HG03064 (cell line): ENCODE measurements around the gene GSPT1.

ENCODE experiments used
- ATAC-seq: cut with Tn5 transposase; IDR thresholded peaks from one replicate; pipeline ENCODE4 v1.9.1; 2021; ENCODE audit warnings: low read depth; ENCODE audit not compliant: unreplicated experiment

Gene GSPT1

GRCh38 chr16:11914210-11915113 is 1.3 kb downstream of the GSPT1 start:
- peak; percentile 2 for ATAC-seq

DNA sequence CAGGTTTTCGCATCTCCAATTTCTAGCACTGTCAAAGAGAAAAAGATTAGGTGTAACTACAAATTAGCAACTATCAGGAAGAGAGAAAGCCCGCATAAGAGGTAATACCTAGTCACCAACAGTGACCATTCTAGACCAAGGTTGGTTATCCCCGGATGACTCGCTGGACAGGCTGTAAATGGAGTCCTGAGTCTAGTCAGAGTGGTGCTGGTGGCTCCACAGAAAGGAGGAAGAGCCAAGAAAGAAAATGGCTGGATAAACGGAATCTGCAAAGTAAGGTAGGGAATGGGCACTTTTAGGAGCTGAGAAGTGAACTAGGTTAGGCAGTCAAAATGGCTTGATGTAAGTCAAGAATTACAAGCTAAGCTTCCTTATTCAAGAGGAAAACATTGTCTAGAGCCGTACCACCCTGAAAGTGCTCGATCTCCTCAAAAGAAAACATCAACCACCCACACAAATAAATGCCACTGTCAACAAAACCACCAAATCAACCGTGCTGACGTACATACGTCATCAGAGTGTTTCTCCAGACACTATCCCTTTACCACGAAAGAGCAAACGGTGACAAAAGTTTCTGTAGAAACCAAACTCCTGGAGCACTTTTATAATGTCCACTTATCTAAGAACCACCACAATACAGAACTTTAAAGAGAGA is 2.2 kb downstream of the GSPT1 start:
- ATAC-seq = no peak

DNA sequence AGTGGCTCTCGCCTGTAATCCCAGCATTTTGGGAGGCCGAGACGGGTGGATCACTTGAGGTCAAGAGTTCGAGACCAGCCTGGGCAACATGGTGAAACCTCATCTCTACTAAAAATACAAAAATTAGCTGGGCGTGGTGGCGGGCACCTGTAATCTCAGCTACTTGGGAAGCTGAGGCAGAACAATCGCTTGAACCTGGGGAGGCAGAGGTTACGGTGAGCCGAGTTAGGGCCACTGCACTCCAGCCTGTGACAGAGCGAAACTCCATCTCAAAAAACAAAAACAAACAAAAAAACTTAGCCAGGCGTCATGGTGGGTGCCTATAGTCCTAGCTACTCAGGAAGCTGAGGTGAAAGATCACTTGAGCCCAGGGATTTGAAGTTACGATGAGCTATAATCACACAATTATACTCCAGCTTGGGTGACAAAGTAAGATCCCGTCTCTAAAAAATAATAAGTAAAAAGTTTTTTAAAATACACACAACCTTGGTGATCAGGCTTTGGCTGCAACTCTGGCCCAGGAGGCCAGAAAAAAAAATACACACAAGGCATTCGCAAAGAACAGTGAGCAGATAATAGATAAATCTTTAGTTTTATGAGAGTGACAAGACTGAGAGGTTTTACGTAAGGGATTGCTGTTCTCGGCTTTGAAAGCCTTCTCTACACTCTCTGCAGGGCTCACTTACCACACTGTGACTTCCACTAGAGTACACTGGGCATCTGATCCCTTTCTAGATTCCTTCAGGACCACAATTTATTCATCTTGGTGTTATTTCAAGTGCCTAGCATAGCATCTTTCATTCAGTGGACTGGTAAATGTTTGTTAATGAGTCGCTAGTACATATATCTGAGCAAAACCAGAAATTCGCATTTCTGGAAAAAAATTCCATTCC is 5.9 kb downstream of the GSPT1 start:
- no peak for ATAC-seq

- ATAC-seq = no peak
These were observed 8.4 kb downstream of the GSPT1 start for GRCh38 chr16:11907160-11907970.

DNA sequence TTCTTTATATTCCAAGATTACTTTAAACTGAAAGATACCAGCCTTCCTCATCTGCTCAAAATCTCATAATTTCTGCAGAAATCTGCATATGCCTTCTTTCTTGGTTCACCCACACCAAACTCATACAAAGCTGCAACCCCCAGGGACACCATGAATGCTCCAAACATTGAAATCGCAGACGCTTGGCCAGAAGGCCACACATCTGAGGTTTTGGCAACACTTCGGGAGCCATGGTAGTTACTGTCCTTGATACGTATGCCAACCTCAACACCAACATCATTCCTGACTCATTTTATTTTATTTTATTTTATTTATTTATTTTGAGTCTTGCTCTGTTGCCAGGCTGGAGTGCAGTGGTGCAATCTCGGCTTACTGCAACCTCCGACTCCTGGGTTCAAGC is 11.8 kb downstream of the GSPT1 start:
- no peak for ATAC-seq

- ATAC-seq = no peak
These were observed 14.7 kb downstream of the GSPT1 start for GRCh38 chr16:11901091-11901490.

GRCh38 chr16:11896486-11897176 is 19.1 kb downstream of the GSPT1 start:
- ATAC-seq = no peak

DNA sequence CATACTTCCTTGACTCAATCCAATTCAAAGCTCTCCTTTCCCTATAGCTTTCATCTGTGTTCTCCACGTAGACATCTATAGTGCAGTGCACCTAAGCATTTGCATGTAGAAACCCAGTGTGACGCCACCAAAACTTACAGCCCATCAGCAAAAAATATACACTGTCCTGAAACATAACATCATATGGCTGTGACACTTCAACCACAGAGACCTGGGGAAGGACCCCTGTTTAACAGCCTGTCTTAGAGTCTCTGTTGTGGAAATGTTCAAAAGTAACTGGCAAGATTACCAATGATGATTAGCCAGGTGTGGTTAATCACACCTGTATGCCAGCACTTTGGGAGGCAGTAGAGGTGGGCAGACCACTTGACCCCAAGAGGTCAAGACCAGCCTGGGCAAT is 22.2 kb downstream of the GSPT1 start:
- no peak for ATAC-seq

DNA sequence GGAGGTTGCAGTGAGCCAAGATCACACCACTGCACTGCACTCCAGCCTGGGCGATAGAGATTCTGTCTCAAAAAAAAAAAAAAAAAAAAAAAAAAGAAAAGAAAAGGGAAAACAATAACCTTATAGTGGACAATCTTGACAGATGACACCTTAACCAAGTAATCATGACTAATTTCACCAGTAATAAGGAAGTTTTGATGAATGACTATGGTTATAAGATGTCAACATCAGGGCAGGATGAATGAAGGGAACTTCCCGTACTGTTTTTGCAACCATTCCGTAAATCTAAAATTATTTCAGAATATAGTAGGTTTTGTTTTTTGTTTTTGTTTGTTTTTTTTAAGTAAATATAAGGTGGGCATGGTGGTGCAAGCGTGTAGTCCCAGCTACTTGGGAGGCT is 23.0 kb downstream of the GSPT1 start:
- ATAC-seq = no peak

GRCh38 chr16:11890231-11890965 is 25.4 kb downstream of the GSPT1 start:
- ATAC-seq = no peak

GRCh38 chr16:11886881-11887280 is 28.9 kb downstream of the GSPT1 start:
- no peak for ATAC-seq

DNA sequence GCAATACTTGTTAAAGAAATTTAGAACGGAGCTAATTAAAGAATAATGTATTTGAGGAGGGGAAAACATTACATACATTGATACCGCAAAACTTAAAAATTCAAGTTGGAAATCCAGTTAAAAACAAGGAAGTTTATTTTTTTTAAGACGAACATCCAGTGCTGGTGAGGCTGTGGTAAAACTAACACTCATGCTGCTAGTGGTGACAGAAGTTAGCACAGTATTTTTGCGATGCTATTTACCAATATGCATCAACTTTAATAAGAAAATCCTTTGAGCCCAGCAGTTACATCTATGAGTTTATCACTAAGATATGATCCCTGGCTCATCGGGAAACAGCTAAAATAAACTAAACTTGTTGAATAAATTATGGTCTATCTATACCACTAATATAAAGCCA is 31.7 kb downstream of the GSPT1 start:
- ATAC-seq = no peak

DNA sequence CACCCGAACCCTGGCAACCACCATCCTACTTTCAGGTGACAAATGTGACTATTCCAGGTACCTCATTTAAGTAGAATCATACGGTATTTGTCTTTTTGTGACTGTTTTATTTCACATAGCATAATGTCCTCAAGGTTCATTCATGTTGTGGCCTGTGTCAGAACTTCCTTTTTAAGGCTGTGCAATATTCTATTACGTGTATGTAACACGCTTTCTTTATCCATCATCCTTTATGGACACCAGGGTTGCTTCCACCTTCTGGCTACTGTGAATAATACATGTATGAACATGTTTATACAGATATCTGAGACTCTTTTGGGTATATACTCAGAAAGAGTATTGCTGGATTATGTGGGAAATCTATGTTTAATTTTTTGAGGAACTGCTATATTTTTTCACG is 35.7 kb downstream of the GSPT1 start:
- ATAC-seq = no peak

- ATAC-seq = no peak
These were observed 38.4 kb downstream of the GSPT1 start for GRCh38 chr16:11877374-11877773.

DNA sequence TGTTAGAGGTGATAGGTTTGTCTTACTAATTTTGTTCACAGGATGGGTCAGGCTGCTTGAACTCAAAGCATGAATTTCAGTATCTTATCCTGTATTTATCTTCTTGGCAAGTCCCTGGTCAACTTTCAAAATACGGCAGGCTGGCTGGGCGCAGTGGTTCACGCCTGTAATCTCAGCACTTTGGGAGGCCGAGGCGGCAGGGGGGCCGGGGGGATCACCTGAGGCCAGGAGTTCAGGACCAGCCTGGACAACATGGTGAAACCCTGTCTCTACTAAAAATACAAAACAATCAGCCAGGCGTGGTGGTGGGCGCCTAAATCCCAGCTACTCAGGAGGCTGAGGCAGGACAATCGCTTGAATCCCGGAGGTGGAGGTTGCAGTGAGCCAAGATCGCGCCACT is 39.5 kb downstream of the GSPT1 start:
- no peak for ATAC-seq

- ATAC-seq = no peak
These were observed 40.0 kb downstream of the GSPT1 start for GRCh38 chr16:11875721-11876120.

GRCh38 chr16:11871193-11871592 is 44.6 kb downstream of the GSPT1 start:
- no peak for ATAC-seq

DNA sequence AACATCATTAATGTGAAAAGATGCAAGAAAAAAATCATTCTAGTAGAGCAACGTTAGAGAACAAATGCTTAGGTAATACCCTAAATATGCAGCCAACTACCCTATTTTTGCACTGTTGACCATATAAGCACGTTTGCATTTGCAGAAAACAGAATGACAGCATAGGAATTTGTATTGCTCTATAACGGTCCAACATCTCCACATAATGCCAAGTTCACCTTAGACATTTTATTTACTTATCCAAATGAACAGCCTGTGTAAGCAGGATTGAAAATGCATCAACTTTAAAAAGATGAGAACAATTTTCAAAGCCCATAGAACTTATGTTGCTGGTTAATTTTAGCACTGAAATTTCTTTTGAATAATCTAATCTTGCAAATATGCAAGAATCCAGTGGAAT is 45.4 kb downstream of the GSPT1 start:
- no peak for ATAC-seq
